Loucy (cell line): ENCODE data around the gene CNKSR2.

Experiments used
- H2AFZ ChIP-seq: fragments of 200-600 bp; sonication (generic); 2 replicates; pipeline ENCODE4 v1.6.0; 2016; ENCODE audit warnings: antibody characterized with exemption, mild to moderate bottlenecking, low read length, moderate library complexity
- H3F3A ChIP-seq: fragments of 200-600 bp; 2 replicates; pipeline ENCODE4 v1.6.0; 2016; ENCODE audit warnings: antibody characterized with exemption, low read depth, mild to moderate bottlenecking
- H3K27me3 ChIP-seq: fragments of 200-600 bp; sonication (generic); 2 replicates; pipeline ENCODE4 v1.6.1; 2014; ENCODE audit warnings: low read length, mild to moderate bottlenecking; ENCODE audit not compliant: insufficient read depth, poor library complexity, severe bottlenecking
- H3K36me3 ChIP-seq: fragments of 200-600 bp; sonication (generic); 2 replicates; pipeline ENCODE4 v1.6.1; 2016; ENCODE audit warnings: low read length; ENCODE audit not compliant: insufficient read depth
- H3K4me1 ChIP-seq: fragments of 200-600 bp; sonication (generic); 2 replicates; pipeline ENCODE4 v1.5.1; 2014; ENCODE audit warnings: low read length, mild to moderate bottlenecking; ENCODE audit not compliant: insufficient read depth, poor library complexity, severe bottlenecking
- H3K4me2 ChIP-seq: fragments of 200-600 bp; sonication (generic); 2 replicates; pipeline ENCODE4 v1.6.0; 2014; ENCODE audit warnings: antibody characterized with exemption, low read length, low read depth, mild to moderate bottlenecking; ENCODE audit not compliant: poor library complexity, severe bottlenecking
- H3K4me3 ChIP-seq: fragments of 200-600 bp; sonication (generic); 2 replicates; pipeline ENCODE4 v1.5.1; 2014; ENCODE audit warnings: low read length, mild to moderate bottlenecking, mixed read lengths; ENCODE audit not compliant: poor library complexity, severe bottlenecking
- H3K79me2 ChIP-seq: fragments of 200-600 bp; sonication (generic); 2 replicates; pipeline ENCODE4 v1.6.1; 2014; ENCODE audit warnings: low read length; ENCODE audit not compliant: insufficient read depth
- H3K9ac ChIP-seq: fragments of 200-600 bp; sonication (generic); 2 replicates; pipeline ENCODE4 v1.6.0; 2014; ENCODE audit warnings: mild to moderate bottlenecking, low read depth, low read length, moderate library complexity; ENCODE audit not compliant: poor library complexity, severe bottlenecking
- H3K9me2 ChIP-seq: fragments of 200-600 bp; sonication (generic); replicated peaks from 2 replicates; pipeline ENCODE4 v1.6.1; 2016; ENCODE audit warnings: low read depth, low read length, mixed read lengths
- H3K9me3 ChIP-seq: fragments of 200-600 bp; sonication (generic); 2 replicates; pipeline ENCODE4 v1.6.1; 2014; ENCODE audit warnings: mild to moderate bottlenecking, antibody characterized with exemption, low read length, low read depth; ENCODE audit not compliant: insufficient read depth
- H4K20me1 ChIP-seq: fragments of 200-600 bp; sonication (generic); 2 replicates; pipeline ENCODE4 v1.6.0; 2014; ENCODE audit warnings: antibody characterized with exemption, low read length, mild to moderate bottlenecking; ENCODE audit not compliant: insufficient read depth, poor library complexity, severe bottlenecking
- EZH2phosphoT487 ChIP-seq: fragments of 200-600 bp; IDR thresholded peaks from 2 replicates; pipeline ENCODE4 v1.6.1; 2018; ENCODE audit warnings: antibody characterized with exemption, mild to moderate bottlenecking, moderate library complexity, borderline replicate concordance
- TF ChIP-seq, protein P1 (sequence below): fragments of 200-600 bp; sonication (generic); conservative IDR thresholded peaks from 2 replicates; pipeline ENCODE4 v1.5.1; 2014; ENCODE audit warnings: mild to moderate bottlenecking, antibody characterized with exemption, low read length

CNKSR2 gene

DNA sequence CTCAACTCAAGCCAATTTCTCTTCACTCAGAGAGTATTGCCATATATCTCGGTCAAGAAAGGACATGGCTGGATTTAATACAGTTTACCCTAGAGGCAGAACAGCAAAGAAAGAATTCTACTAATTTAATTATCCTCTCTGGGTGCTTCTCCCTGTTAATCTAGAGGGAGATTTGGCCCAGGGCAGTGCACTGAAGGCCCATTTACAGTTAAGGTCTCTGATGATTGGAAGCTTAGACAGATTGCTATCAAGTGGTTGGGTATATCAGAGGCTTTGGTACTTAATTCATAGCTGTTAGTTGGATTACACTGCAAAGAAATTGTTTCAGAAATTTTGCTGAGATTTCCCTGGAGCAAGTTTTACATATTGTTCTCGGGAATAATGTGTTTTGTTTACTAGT lies 4.6 kb upstream of the CNKSR2 start:
- Histone ChIP-seq H3K27me3 (no peaks in the 10 kb centered on the region), H3K36me3 (no peaks in the 10 kb centered on the region), H3K9me2 (no peaks in the 10 kb centered on the region), H4K20me1 (no peaks in the 10 kb centered on the region), H3K9me3 (no peaks in the 10 kb centered on the region), H3K79me2 (no peaks in the 10 kb centered on the region), H3K4me1 (no peaks in the 10 kb centered on the region), H3K9ac (no peak overlapping the region), H2AFZ (no peak overlapping the region), H3F3A (no peaks in the 10 kb centered on the region), H3K4me2 (no peak overlapping the region), H3K4me3 (no peak overlapping the region)
- no peak for TF ChIP-seq EZH2phosphoT487
- TF ChIP-seq, protein P1, sequence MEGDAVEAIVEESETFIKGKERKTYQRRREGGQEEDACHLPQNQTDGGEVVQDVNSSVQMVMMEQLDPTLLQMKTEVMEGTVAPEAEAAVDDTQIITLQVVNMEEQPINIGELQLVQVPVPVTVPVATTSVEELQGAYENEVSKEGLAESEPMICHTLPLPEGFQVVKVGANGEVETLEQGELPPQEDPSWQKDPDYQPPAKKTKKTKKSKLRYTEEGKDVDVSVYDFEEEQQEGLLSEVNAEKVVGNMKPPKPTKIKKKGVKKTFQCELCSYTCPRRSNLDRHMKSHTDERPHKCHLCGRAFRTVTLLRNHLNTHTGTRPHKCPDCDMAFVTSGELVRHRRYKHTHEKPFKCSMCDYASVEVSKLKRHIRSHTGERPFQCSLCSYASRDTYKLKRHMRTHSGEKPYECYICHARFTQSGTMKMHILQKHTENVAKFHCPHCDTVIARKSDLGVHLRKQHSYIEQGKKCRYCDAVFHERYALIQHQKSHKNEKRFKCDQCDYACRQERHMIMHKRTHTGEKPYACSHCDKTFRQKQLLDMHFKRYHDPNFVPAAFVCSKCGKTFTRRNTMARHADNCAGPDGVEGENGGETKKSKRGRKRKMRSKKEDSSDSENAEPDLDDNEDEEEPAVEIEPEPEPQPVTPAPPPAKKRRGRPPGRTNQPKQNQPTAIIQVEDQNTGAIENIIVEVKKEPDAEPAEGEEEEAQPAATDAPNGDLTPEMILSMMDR: no peak

DNA sequence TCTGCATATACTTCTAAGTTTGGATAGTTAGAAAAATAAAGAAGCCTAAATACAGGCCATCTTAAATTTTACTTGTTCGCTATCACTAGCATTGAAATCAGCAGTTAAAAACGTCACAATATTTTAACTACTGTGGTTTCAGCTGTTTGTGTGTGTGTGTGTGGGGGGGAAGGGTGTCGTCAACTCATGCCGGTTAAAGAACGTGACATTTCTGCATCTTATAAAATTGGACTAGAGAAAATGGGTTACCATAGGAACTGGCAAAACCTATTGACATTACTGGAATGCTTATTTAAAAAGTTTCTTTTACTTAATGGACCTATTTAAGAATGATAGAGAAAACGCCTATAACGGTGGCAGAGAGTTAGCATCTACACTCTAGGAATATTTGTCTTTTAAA lies 1.2 kb upstream of the CNKSR2 start:
- no peak overlapping the region for H2AFZ ChIP-seq
- no peak overlapping the region for H3K9ac ChIP-seq
- H3K4me2 ChIP-seq: no peak overlapping the region
- no peaks in the 10 kb centered on the region for H3K36me3 ChIP-seq
- no peaks in the 10 kb centered on the region for H3K9me2 ChIP-seq
- H3K4me1 ChIP-seq: no peaks in the 10 kb centered on the region
- H4K20me1 ChIP-seq: no peaks in the 10 kb centered on the region
- no peaks in the 10 kb centered on the region for H3K27me3 ChIP-seq
- no peak for TF ChIP-seq EZH2phosphoT487
- TF ChIP-seq, protein P1: no peak
- H3K79me2 ChIP-seq: no peaks in the 10 kb centered on the region
- no peak overlapping the region for H3K4me3 ChIP-seq
- H3F3A ChIP-seq: no peaks in the 10 kb centered on the region
- H3K9me3 ChIP-seq: no peaks in the 10 kb centered on the region

DNA sequence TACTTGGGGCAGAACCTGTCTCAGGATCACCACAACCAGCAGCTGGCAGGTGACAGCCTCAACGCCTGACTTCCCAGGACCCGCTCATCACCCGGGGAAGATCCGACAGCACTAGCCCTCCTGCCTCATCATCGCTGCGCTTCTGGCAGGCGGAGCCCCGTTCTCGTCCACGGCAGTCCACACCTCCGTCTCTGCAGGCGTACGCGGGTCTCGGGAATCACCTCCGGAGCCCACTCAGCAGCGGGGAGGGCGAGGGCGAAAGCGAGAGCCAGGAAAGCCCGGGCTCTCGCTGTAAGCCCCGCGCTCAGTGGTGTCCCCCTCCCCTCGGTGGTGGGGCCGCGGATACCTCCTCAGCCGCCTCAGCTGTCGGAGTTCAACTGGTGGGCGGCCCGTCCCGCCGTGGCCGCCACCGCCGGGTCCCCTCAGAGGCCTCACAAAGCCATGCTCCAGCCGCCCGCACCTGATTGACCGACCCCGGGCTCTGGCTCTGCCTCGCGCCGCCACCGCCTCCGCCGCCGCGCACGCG lies 518 bp upstream of the CNKSR2 start:
- TF ChIP-seq, protein P1: no peak
- TF ChIP-seq EZH2phosphoT487: no peak
- Histone ChIP-seq H4K20me1 (no peaks in the 10 kb centered on the region), H3K36me3 (no peaks in the 10 kb centered on the region), H3K4me3 (no peak overlapping the region), H3K9me2 (no peaks in the 10 kb centered on the region), H2AFZ (no peak overlapping the region), H3K4me2 (no peak overlapping the region), H3K4me1 (no peaks in the 10 kb centered on the region), H3K27me3 (no peaks in the 10 kb centered on the region), H3K9me3 (no peaks in the 10 kb centered on the region), H3K9ac (no peak overlapping the region), H3K79me2 (no peaks in the 10 kb centered on the region), H3F3A (no peaks in the 10 kb centered on the region)
